H1 (cell line): Measurements from ENCODE around the gene DLG5. TPM values are rescaled to one million over a fixed set of nuclear protein-coding genes. Genes with fewer than 3 reads are reported as not detected.

Experiments used
- CTCF ChIA-PET: fragments of 300-600 bp; sonication (Branson Sonifier 250); formaldehyde crosslinking; loops from one replicate; lab custom pipeline; 2021; ENCODE audit not compliant: partially characterized antibody; lab: Charles Lee
- POLR2A ChIA-PET: fragments of 300-600 bp; sonication (Branson Sonifier 250); formaldehyde crosslinking; loops from one replicate; lab custom pipeline; 2021; ENCODE audit warnings: inconsistent platforms; ENCODE audit not compliant: partially characterized antibody; lab: Charles Lee
- DNase-seq, 2 experiments: peaks; one replicate each; pipeline versions ENCODE4 v3.0.0 to v3.0.0-alpha.2; 2010 to 2022; ENCODE audit warnings: low spot score in 2 of 2, low read depth in 1 of 2, mixed read lengths in 1 of 2
- FAIRE-seq: peaks from 2 replicates; lab custom pipeline; 2011; peaks lifted over from hg19 to GRCh38; lab: Jason Lieb, UNC
- H2AFZ ChIP-seq: 2 replicates; pipeline ENCODE4 v1.8.1; 2012; ENCODE audit warnings: low read length, inconsistent platforms
- H2AK5ac ChIP-seq: 2 replicates; pipeline ENCODE4 v1.6.1; 2013; ENCODE audit warnings: low read depth, low read length
- H2BK120ac ChIP-seq: replicated peaks from 2 replicates; pipeline ENCODE3; 2013; ENCODE audit warnings: low read depth, low read length, inconsistent platforms
- H2BK12ac ChIP-seq: 2 replicates; pipeline ENCODE4 v1.6.1; 2013; ENCODE audit warnings: low read depth, low read length
- H2BK15ac ChIP-seq: 2 replicates; pipeline ENCODE4 v1.6.1; 2013; ENCODE audit warnings: low read length
- H2BK20ac ChIP-seq: 2 replicates; pipeline ENCODE4 v1.6.1; 2013; ENCODE audit warnings: low read length
- H2BK5ac ChIP-seq: 2 replicates; pipeline ENCODE4 v1.6.1; 2013; ENCODE audit warnings: low read depth, low read length
- H3K14ac ChIP-seq: 2 replicates; pipeline ENCODE4 v1.6.1; 2013; ENCODE audit warnings: inconsistent platforms; ENCODE audit not compliant: insufficient read length
- H3K18ac ChIP-seq: 2 replicates; pipeline ENCODE4 v1.6.1; 2013; ENCODE audit warnings: low read length; ENCODE audit errors: extremely low read depth
- H3K23ac ChIP-seq: 2 replicates; pipeline ENCODE4 v1.6.1; 2013; ENCODE audit warnings: inconsistent platforms; ENCODE audit not compliant: insufficient read length
- H3K23me2 ChIP-seq: 2 replicates; pipeline ENCODE4 v1.6.1; 2013; ENCODE audit warnings: low read depth, low read length
- H3K27ac ChIP-seq: 2 replicates; pipeline ENCODE4 v1.6.1; 2011; ENCODE audit warnings: low read depth, low read length, inconsistent platforms
- H3K27me3 ChIP-seq, 4 experiments: replicated peaks in 1 of 4; 1 replicate in 1 of 4; 2 replicates in 3 of 4; pipeline versions ENCODE4 v1.6.1 to v1.8.1; 2011 to 2013; ENCODE audit warnings: low read length in 3 of 4, mild to moderate bottlenecking in 3 of 4, inconsistent platforms in 2 of 4, mixed read lengths in 2 of 4, moderate library complexity in 1 of 4; ENCODE audit not compliant: control insufficient read depth in 3 of 4, insufficient read depth in 3 of 4; ENCODE audit errors: extremely low read depth in 1 of 4
- H3K36me3 ChIP-seq, 4 experiments: 2 replicates each; pipeline versions ENCODE4 v1.6.1 to v1.8.1; 2011 to 2013; ENCODE audit warnings: mild to moderate bottlenecking in 4 of 4, low read length in 3 of 4, moderate library complexity in 2 of 4, control low read depth in 1 of 4, inconsistent platforms in 1 of 4; ENCODE audit not compliant: insufficient read depth in 4 of 4, control insufficient read depth in 2 of 4
- H3K4ac ChIP-seq: replicated peaks from 2 replicates; pipeline ENCODE3; 2013; ENCODE audit warnings: low read length, low read depth, mixed read lengths, inconsistent platforms; ENCODE audit not compliant: insufficient read length
- H3K4me1 ChIP-seq, 4 experiments: replicated peaks in 1 of 4; 1 replicate in 1 of 4; 2 replicates in 3 of 4; pipeline versions ENCODE4 v1.6.1 to v1.8.1; 2011 to 2013; ENCODE audit warnings: low read length in 3 of 4, inconsistent platforms in 2 of 4, mixed read lengths in 1 of 4; ENCODE audit not compliant: insufficient read depth in 4 of 4, control insufficient read depth in 3 of 4
- H3K4me2 ChIP-seq, 2 experiments: 2 replicates each; pipeline versions ENCODE4 v1.6.1 to v1.8.1; 2011 to 2013; ENCODE audit warnings: low read depth in 2 of 2, low read length in 2 of 2, control low read depth in 1 of 2, inconsistent platforms in 1 of 2, mild to moderate bottlenecking in 1 of 2; ENCODE audit not compliant: insufficient read depth in 1 of 2
- H3K4me3 ChIP-seq, 4 experiments: fragments of 200-600, 300-600 bp in 1 of 4; sonication (generic), shearing (Covaris generic), sonication (Bioruptor Twin) in 1 of 4; 2 replicates each; pipeline versions ENCODE4 v1.5.1 to v1.8.1; 2011 to 2016; ENCODE audit warnings: low read length in 4 of 4, low read depth in 3 of 4, control low read depth in 2 of 4, inconsistent platforms in 2 of 4, mild to moderate bottlenecking in 2 of 4, mixed read lengths in 1 of 4, moderate library complexity in 1 of 4; ENCODE audit not compliant: insufficient read depth in 2 of 4; ENCODE audit errors: extremely low read depth in 1 of 4
- H3K56ac ChIP-seq: replicated peaks from 2 replicates; pipeline ENCODE3; 2013; ENCODE audit warnings: low read depth, mild to moderate bottlenecking, mixed read lengths, low read length, inconsistent platforms; ENCODE audit not compliant: insufficient read length
- H3K79me1 ChIP-seq: 2 replicates; pipeline ENCODE4 v1.6.1; 2013; ENCODE audit warnings: low read depth, low read length, control low read depth
- H3K79me2 ChIP-seq, 2 experiments: 2 replicates each; pipeline versions ENCODE4 v1.6.1 to v1.8.1; 2012 to 2013; ENCODE audit warnings: low read length in 2 of 2, mild to moderate bottlenecking in 2 of 2, inconsistent platforms in 1 of 2; ENCODE audit not compliant: insufficient read depth in 2 of 2, control insufficient read depth in 1 of 2
- H3K9ac ChIP-seq, 4 experiments: replicated peaks in 1 of 4; 1 replicate in 1 of 4; 2 replicates in 3 of 4; pipeline versions ENCODE4 v1.6.1 to v1.8.1; 2011 to 2013; ENCODE audit warnings: low read depth in 3 of 4, low read length in 3 of 4, control low read depth in 2 of 4, mild to moderate bottlenecking in 2 of 4, moderate library complexity in 2 of 4, inconsistent platforms in 1 of 4; ENCODE audit errors: extremely low read depth in 1 of 4
- H3K9me3 ChIP-seq, 2 experiments: 2 replicates each; pipeline versions ENCODE4 v1.6.1 to v1.8.1; 2012 to 2013; ENCODE audit warnings: mild to moderate bottlenecking in 2 of 2, moderate library complexity in 2 of 2, control low read depth in 1 of 2, inconsistent platforms in 1 of 2, low read depth in 1 of 2, low read length in 1 of 2, mixed read lengths in 1 of 2; ENCODE audit not compliant: insufficient read depth in 2 of 2
- H4K20me1 ChIP-seq, 2 experiments: replicated peaks in 1 of 2; 2 replicates each; pipeline versions ENCODE3 to v1.8.1; 2011 to 2013; ENCODE audit warnings: inconsistent platforms in 2 of 2, low read length in 2 of 2, mild to moderate bottlenecking in 1 of 2; ENCODE audit not compliant: insufficient read depth in 2 of 2, control insufficient read depth in 1 of 2
- H4K5ac ChIP-seq: 2 replicates; pipeline ENCODE4 v1.6.1; 2013; ENCODE audit warnings: low read length, low read depth, mixed read lengths, inconsistent platforms; ENCODE audit not compliant: insufficient read length
- H4K8ac ChIP-seq: 2 replicates; pipeline ENCODE4 v1.8.0; 2013; ENCODE audit warnings: mild to moderate bottlenecking, moderate library complexity, low read length, inconsistent platforms; ENCODE audit not compliant: insufficient read depth; ENCODE audit errors: extremely low read depth
- H4K91ac ChIP-seq: replicated peaks from 2 replicates; pipeline ENCODE3; 2013; ENCODE audit warnings: low read length, mixed read lengths, inconsistent platforms; ENCODE audit not compliant: insufficient read length
- ASH2L ChIP-seq: fragments of 200-600, 300-600 bp; sonication (generic); IDR thresholded peaks from one replicate; pipeline ENCODE4 v1.7.1; 2017; ENCODE audit warnings: low read length
- CBX8 ChIP-seq: fragments of 300-800, 300-1000 bp; sonication (generic); IDR thresholded peaks from 2 replicates; pipeline ENCODE4 v1.7.1; 2016; ENCODE audit warnings: low read depth, low read length, borderline replicate concordance
- CHD1 ChIP-seq: IDR thresholded peaks from 2 replicates; pipeline ENCODE4 v1.6.1; 2012; ENCODE audit warnings: low read depth, low read length, improper control_type of control experiment
- EP300 ChIP-seq, 2 experiments: IDR thresholded peaks; 1 replicate in 1 of 2; 2 replicates in 1 of 2; pipeline ENCODE4 v1.6.1; 2011 to 2012; ENCODE audit warnings: low read depth in 2 of 2, low read length in 2 of 2, mild to moderate bottlenecking in 2 of 2, borderline replicate concordance in 1 of 2, inconsistent platforms in 1 of 2, moderate library complexity in 1 of 2
- HDAC6 ChIP-seq: IDR thresholded peaks from one replicate; pipeline ENCODE4 v1.7.1; 2012; ENCODE audit warnings: low read depth, mild to moderate bottlenecking, inconsistent platforms, low read length, moderate library complexity
- RXRA ChIP-seq: IDR thresholded peaks from 2 replicates; pipeline ENCODE4 v1.6.1; 2011; ENCODE audit warnings: low read depth, mild to moderate bottlenecking, low read length, moderate library complexity; ENCODE audit not compliant: insufficient read depth
- SP4 ChIP-seq: IDR thresholded peaks from 2 replicates; pipeline ENCODE4 v1.6.1; 2012; ENCODE audit warnings: low read length, inconsistent platforms
- TEAD4 ChIP-seq: IDR thresholded peaks from 2 replicates; pipeline ENCODE4 v1.6.1; 2012; ENCODE audit warnings: low read depth, low read length, inconsistent platforms, mixed read lengths
- ZNF274 ChIP-seq: IDR thresholded peaks from 2 replicates; pipeline ENCODE4 v1.7.0; 2012; ENCODE audit warnings: low read length, borderline replicate concordance; ENCODE audit errors: extremely low read depth
- WGBS, 2 experiments: shearing (Covaris generic) in 1 of 2; methylation state at CpG; one replicate each; pipeline versions ENCODE4 v1.1.6 to v1.1.7; 2013 to 2015; ENCODE audit warnings: low lambda C conversion rate in 2 of 2, mixed read lengths in 2 of 2, inconsistent platforms in 1 of 2, low coverage in 1 of 2, missing lambda C conversion rate in 1 of 2; ENCODE audit not compliant: insufficient replicate concordance in 2 of 2, insufficient coverage in 1 of 2, insufficient read length in 1 of 2; ENCODE audit errors: extremely low coverage in 1 of 2, missing lambda C conversion rate in 1 of 2; 5-methylcytosine and 5-hydroxymethylcytosine counted together
- polyA plus RNA-seq, 7 experiments: library from polyadenylated mRNA; depleted of rRNA in 3 of 7; stranded (reverse) in 5 of 7; unstranded in 2 of 7; fragments of >200 nt in 5 of 7; fragments of 200-250 nt in 2 of 7; gene quantifications; 1 replicate in 5 of 7; 2 replicates in 1 of 7; 4 replicates in 1 of 7; pipeline versions ENCODE4 v1.2.1 to v1.2.3, GENCODE V29; 2011 to 2013; ENCODE audit warnings: missing spikeins in 2 of 7, mixed read lengths in 2 of 7
- total RNA-seq: library from RNA; stranded (reverse); fragmentation: NEBNext Ultra II Directional; extraction: Animal tissue kit (Norgen Biotek cat#: 25700); gene quantifications from 2 replicates; pipeline ENCODE4 v1.2.1, GENCODE V29; 2021
- TF ChIP-seq, protein P1 (sequence below): IDR thresholded peaks from 2 replicates; pipeline ENCODE4 v1.6.1; 2012; ENCODE audit warnings: inconsistent platforms
- TF ChIP-seq, protein P2 (sequence below): IDR thresholded peaks from 2 replicates; pipeline ENCODE4 v1.6.1; 2012; ENCODE audit warnings: inconsistent platforms
- TF ChIP-seq, protein P3 (sequence below): IDR thresholded peaks from 2 replicates; pipeline ENCODE4 v1.6.1; 2012; ENCODE audit warnings: low read length, inconsistent platforms

DLG5 gene
- total and polyA plus RNA-seq, 2 of the 8 experiments (the other 6 are each of a cell fraction or from before 2014, with no cell fraction given) = 15.6 to 71.4 TPM

DNA sequence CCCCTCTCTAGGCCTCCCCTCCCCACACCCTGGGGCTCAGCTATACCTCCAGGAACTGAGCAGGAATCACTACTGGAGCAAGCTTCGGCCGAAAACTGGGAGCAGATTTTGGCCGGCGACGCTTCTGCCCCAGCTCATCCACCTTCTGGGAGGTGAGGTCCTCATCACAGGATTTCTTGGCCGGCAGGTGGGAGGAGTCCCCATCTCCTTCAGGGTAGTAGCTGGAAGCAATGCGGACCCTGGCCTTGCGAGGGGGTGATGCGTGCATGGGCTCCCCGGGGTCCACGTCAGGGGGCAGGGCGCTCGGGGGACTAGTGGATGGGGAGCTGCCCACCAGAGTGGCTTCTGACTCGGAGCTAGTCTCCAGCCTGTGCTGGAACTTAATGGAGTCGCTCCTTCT, 105.5 kb downstream of the DLG5 start:
- H3K27me3 ChIP-seq = no peaks in the 10 kb centered on the region
- H3K9me3 ChIP-seq = no peaks in the 10 kb centered on the region
- no peak overlapping the region for H4K5ac ChIP-seq
- H4K8ac ChIP-seq = peak overlapping the region; percentile 18; the same call in 1 of the 2 replicates
- no peak overlapping the region for H2BK20ac ChIP-seq
- no peak overlapping the region for H2AK5ac ChIP-seq
- FAIRE-seq (no peak), DNase-seq (no peak)
- H3K9ac ChIP-seq = no peak overlapping the region
- no peaks in the 10 kb centered on the region for H3K4me1 ChIP-seq
- no peak overlapping the region for H3K4me3 ChIP-seq
- H3K18ac ChIP-seq = no peak overlapping the region
- H3K4me2 ChIP-seq = no peak overlapping the region
- no peak overlapping the region for H2BK15ac ChIP-seq
- CTCF ChIA-PET = interaction anchor here (2.7 to 3.2 kb wide), 2 partner anchors 16 to 26 kb away, joined by 7 to 16 read pairs; no protein-coding TSS in a partner anchor
- H3K23ac ChIP-seq = no peak overlapping the region
- H2AFZ ChIP-seq = no peak overlapping the region
- no peaks in the 10 kb centered on the region for H3K79me2 ChIP-seq
- H4K20me1 ChIP-seq = peaks cover 0 to 1% of the 10 kb centered on the region in 2 experiments
- no peak for TF ChIP-seq EP300 (IDR thresholded peaks at IDR 0.05; ENCODE audit: borderline replicate concordance in 1 of 2, low read depth in 2 of 2, low read length in 2 of 2)
- no peak for TF ChIP-seq CBX8
- no peak for TF ChIP-seq CHD1
- TF ChIP-seq, protein P1, sequence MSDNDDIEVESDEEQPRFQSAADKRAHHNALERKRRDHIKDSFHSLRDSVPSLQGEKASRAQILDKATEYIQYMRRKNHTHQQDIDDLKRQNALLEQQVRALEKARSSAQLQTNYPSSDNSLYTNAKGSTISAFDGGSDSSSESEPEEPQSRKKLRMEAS = no peak
- no peak for TF ChIP-seq ASH2L
- TF ChIP-seq HDAC6 = no peak
- no peak for TF ChIP-seq TEAD4
- TF ChIP-seq, protein P2, sequence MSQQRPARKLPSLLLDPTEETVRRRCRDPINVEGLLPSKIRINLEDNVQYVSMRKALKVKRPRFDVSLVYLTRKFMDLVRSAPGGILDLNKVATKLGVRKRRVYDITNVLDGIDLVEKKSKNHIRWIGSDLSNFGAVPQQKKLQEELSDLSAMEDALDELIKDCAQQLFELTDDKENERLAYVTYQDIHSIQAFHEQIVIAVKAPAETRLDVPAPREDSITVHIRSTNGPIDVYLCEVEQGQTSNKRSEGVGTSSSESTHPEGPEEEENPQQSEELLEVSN = no peak
- no peak for TF ChIP-seq SP4
- no peak for TF ChIP-seq ZNF274
- TF ChIP-seq RXRA = no peak
- TF ChIP-seq, protein P3, sequence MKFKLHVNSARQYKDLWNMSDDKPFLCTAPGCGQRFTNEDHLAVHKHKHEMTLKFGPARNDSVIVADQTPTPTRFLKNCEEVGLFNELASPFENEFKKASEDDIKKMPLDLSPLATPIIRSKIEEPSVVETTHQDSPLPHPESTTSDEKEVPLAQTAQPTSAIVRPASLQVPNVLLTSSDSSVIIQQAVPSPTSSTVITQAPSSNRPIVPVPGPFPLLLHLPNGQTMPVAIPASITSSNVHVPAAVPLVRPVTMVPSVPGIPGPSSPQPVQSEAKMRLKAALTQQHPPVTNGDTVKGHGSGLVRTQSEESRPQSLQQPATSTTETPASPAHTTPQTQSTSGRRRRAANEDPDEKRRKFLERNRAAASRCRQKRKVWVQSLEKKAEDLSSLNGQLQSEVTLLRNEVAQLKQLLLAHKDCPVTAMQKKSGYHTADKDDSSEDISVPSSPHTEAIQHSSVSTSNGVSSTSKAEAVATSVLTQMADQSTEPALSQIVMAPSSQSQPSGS = no peak
- H3K79me1 ChIP-seq = no peaks in the 10 kb centered on the region
- H3K23me2 ChIP-seq = no peaks in the 10 kb centered on the region; the same call in 1 of the 2 replicates
- no peak overlapping the region for H3K56ac ChIP-seq
- 95% methylated on average over 15 of the region's 15 CpGs; no CpG with 5 or more reads in 1 of the 2 experiments for WGBS, 2 experiments
- no peak overlapping the region for H3K4ac ChIP-seq
- H2BK5ac ChIP-seq = no peak overlapping the region
- H3K27ac ChIP-seq = no peak overlapping the region
- no peak overlapping the region for H2BK12ac ChIP-seq
- no peak overlapping the region for H3K14ac ChIP-seq
- POLR2A ChIA-PET = no interaction called here
- no peak overlapping the region for H2BK120ac ChIP-seq
- no peak overlapping the region for H4K91ac ChIP-seq
- H3K36me3 ChIP-seq = peaks cover 14 to 37% (median 29%) of the 10 kb centered on the region in 4 experiments; a peak in 7 of 8 replicates
